Neural crest cell (in vitro differentiated cells): ENCODE data around the gene HOXB1. TPM values are rescaled to one million over a fixed set of nuclear protein-coding genes. Genes with fewer than 3 reads are reported as not detected.

Source experiments
- DNase-seq: peaks from one replicate; pipeline ENCODE4 v3.0.0; 2021; ENCODE audit warnings: low read depth, mixed read lengths, low spot score
- H3K27ac Mint-ChIP-seq: one replicate; pipeline ENCODE4 v1.8.0; 2021; ENCODE audit warnings: mild to moderate bottlenecking, mixed read lengths; ENCODE audit not compliant: unreplicated experiment
- H3K27me3 Mint-ChIP-seq: 2 replicates; pipeline ENCODE4 v1.8.0; 2021; ENCODE audit warnings: low read depth, mild to moderate bottlenecking, mixed read lengths
- H3K36me3 Mint-ChIP-seq: 2 replicates; pipeline ENCODE4 v1.8.0; 2021; ENCODE audit warnings: low read depth, mild to moderate bottlenecking, mixed read lengths
- H3K4me1 Mint-ChIP-seq: 2 replicates; pipeline ENCODE4 v1.8.0; 2021; ENCODE audit warnings: mixed read lengths
- H3K4me3 Mint-ChIP-seq: one replicate; pipeline ENCODE4 v1.8.0; 2021; ENCODE audit warnings: mild to moderate bottlenecking, mixed read lengths
- H3K9me3 Mint-ChIP-seq: 2 replicates; pipeline ENCODE4 v1.8.0; 2021; ENCODE audit warnings: mixed read lengths
- total RNA-seq: library from RNA; stranded (reverse); gene quantifications from 2 replicates; pipeline ENCODE4 v1.2.1, GENCODE V29; 2021
- TF ChIP-seq, protein P1 (sequence below): fragments of 200-600 bp; sonication (generic); conservative IDR thresholded peaks from 2 replicates; pipeline ENCODE4 v1.5.0; 2021; ENCODE audit warnings: antibody characterized with exemption, mild to moderate bottlenecking

Gene HOXB1
- total RNA-seq, 1 donor from 2014 or later: 3.6 TPM

DNA sequence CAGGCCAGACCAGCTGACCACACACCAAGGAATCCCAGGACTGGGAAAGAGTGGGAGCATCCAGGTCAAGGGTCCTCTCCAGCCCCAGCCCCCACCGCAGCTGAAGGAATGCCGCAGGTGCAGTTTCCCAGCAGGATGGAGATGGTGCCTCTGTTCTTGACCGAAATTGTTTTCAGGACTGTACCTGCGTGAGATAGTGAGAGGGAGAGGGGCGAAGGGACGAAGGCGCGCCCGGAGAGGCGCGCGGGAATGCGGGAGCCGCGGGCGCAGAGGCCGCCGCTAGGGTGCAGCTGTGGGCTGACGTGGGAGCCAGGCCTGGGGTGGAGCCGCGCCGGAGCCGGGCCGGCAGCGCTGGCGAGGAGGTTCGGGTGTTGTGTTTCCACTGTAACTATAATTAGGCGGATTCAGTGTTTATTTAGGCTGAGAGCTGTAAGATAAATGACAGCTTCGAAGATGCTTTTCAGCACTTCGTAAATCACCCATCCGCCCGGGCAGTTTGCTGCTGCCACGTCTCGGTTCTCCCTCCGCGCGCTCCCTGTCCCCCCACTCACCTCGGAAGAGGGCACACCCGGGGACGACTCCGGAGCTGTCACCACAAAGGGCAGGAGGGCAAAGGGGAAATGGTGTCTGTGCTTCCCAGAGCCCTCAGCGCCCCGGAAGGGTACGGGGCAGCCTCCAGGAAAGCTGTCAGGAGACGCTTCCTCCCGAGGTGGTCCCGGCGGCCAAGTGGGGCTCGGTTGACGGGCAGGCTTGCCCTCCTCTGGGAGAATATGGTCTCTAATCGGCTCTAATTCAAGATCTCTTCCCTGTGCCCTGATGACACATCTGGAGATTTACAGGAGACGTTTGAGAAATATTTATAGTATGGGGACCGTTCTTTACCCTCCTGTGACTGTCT lies 38.2 kb downstream of the HOXB1 start:
- H3K27ac Mint-ChIP-seq: no peak overlapping the region

GRCh38 chr17:48491527-48492273 lies 39.1 kb downstream of the HOXB1 start:
- H3K27me3 Mint-ChIP-seq: peaks cover 93% of the 10 kb centered on the region
- no peak overlapping the region for H3K4me3 Mint-ChIP-seq

More for the DNA sequence above, 38.2 kb downstream of the HOXB1 start:
- TF ChIP-seq, protein P1, sequence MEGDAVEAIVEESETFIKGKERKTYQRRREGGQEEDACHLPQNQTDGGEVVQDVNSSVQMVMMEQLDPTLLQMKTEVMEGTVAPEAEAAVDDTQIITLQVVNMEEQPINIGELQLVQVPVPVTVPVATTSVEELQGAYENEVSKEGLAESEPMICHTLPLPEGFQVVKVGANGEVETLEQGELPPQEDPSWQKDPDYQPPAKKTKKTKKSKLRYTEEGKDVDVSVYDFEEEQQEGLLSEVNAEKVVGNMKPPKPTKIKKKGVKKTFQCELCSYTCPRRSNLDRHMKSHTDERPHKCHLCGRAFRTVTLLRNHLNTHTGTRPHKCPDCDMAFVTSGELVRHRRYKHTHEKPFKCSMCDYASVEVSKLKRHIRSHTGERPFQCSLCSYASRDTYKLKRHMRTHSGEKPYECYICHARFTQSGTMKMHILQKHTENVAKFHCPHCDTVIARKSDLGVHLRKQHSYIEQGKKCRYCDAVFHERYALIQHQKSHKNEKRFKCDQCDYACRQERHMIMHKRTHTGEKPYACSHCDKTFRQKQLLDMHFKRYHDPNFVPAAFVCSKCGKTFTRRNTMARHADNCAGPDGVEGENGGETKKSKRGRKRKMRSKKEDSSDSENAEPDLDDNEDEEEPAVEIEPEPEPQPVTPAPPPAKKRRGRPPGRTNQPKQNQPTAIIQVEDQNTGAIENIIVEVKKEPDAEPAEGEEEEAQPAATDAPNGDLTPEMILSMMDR: peak; percentile 80
- Mint-ChIP-seq H3K27me3 (peaks cover 94% of the 10 kb centered on the region), H3K9me3 (no peaks in the 10 kb centered on the region), H3K4me1 (no peaks in the 10 kb centered on the region), H3K4me3 (no peak overlapping the region), H3K36me3 (no peaks in the 10 kb centered on the region)
- DNase-seq: peak; percentile 52

DNA sequence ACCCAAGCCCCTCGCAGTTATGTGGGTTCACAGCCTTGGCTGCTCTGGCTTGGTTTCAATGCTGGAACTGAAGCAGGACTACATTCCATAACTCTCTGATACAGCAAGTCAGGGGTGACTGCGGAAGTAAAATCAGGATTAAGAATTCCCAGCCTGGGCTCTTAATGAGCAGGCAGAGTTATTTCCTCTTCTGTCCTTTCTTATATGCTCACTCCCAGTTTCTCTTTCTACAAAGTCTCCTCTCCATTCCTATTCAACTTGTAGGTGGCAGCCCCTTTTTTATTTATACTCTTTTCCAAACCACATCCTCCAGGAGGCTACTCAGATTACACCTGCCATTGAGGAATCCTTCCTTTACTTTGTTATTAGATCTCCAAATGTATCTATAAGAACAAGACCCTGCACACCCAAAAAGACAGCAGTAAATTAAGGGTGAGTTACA lies 40.3 kb downstream of the HOXB1 start:
- Mint-ChIP-seq H3K27ac (no peak overlapping the region), H3K9me3 (no peaks in the 10 kb centered on the region), H3K4me1 (no peaks in the 10 kb centered on the region), H3K36me3 (no peaks in the 10 kb centered on the region), H3K4me3 (no peak overlapping the region), H3K27me3 (peaks cover 93% of the 10 kb centered on the region)
- TF ChIP-seq, protein P1: no peak
- no peak for DNase-seq

More at GRCh38 chr17:48491527-48492273, 39.1 kb downstream of the HOXB1 start:
- H3K4me1 Mint-ChIP-seq: no peaks in the 10 kb centered on the region
- no peak for DNase-seq
- no peaks in the 10 kb centered on the region for H3K9me3 Mint-ChIP-seq
- H3K36me3 Mint-ChIP-seq: no peaks in the 10 kb centered on the region
- no peak overlapping the region for H3K27ac Mint-ChIP-seq
- TF ChIP-seq, protein P1: no peak

DNA sequence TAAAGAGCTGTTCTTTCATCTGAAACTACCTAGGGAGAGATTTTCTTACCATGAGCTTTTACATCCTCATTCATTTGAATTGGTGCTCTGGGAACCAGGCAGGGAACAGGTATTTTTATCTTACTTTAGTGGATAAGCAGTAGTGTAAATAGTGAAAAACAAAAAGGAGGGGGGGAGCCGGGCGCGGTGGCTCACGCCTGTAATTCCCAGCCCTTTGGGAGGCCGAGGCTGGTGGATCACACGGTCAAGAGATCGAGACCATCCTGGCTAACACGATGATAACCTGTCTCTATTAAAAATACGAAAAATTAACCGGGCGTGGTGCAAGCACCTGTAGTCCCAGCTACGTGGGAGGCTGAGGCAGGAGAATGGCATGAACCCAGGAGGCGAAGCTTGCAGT lies 41.0 kb downstream of the HOXB1 start:
- H3K9me3 Mint-ChIP-seq: no peaks in the 10 kb centered on the region

GRCh38 chr17:48488548-48489106 lies 42.2 kb downstream of the HOXB1 start:
- no peak for DNase-seq
- Mint-ChIP-seq H3K4me3 (no peak overlapping the region), H3K36me3 (no peaks in the 10 kb centered on the region), H3K27me3 (peaks cover 89% of the 10 kb centered on the region), H3K4me1 (no peaks in the 10 kb centered on the region), H3K27ac (no peak overlapping the region), H3K9me3 (no peaks in the 10 kb centered on the region)
- TF ChIP-seq, protein P1: no peak

More for the DNA sequence above, 41.0 kb downstream of the HOXB1 start:
- no peak overlapping the region for H3K4me3 Mint-ChIP-seq
- H3K4me1 Mint-ChIP-seq: no peaks in the 10 kb centered on the region
- TF ChIP-seq, protein P1: no peak
- peaks cover 90% of the 10 kb centered on the region for H3K27me3 Mint-ChIP-seq
- H3K36me3 Mint-ChIP-seq: no peaks in the 10 kb centered on the region
- DNase-seq: no peak
- no peak overlapping the region for H3K27ac Mint-ChIP-seq
